Naive thymus-derived CD4-positive, alpha-beta T cell (primary cell): Measurements from ENCODE around the gene ABCB11. TPM values are rescaled to one million over a fixed set of nuclear protein-coding genes. Genes with fewer than 3 reads are reported as not detected.

Experiments
- ATAC-seq: fragments of 150-1000 bp; cut with Tn5 transposase; 2 replicates; pipeline ENCODE4 v1.10.0; 2021; ENCODE audit warnings: mild to moderate bottlenecking, moderate library complexity
- CTCF ChIA-PET: fragments of 350-600 bp; sonication (Branson Sonifier 250); formaldehyde crosslinking; loops from one replicate; lab custom pipeline; 2021; ENCODE audit warnings: antibody characterized with exemption; lab: Charles Lee
- POLR2A ChIA-PET: fragments of 350-600 bp; sonication (Branson Sonifier 250); formaldehyde crosslinking; loops from one replicate; lab custom pipeline; 2021; ENCODE audit warnings: antibody characterized with exemption, inconsistent platforms; lab: Charles Lee
- DNase-seq, 9 donors: peaks; one replicate each; pipeline versions ENCODE4 v3.0.0 to v3.0.0-alpha.2; 2020 to 2022; ENCODE audit warnings: mixed read lengths in 1 of 9
- H3K27ac ChIP-seq: one replicate; pipeline ENCODE4 v1.7.0; 2013; ENCODE audit warnings: mild to moderate bottlenecking, low read depth, low read length, moderate library complexity
- H3K27me3 ChIP-seq, 2 donors: one replicate each; pipeline ENCODE4 v1.7.0; 2013; ENCODE audit warnings: low read length in 2 of 2, mild to moderate bottlenecking in 2 of 2, moderate library complexity in 2 of 2; ENCODE audit not compliant: control insufficient read depth in 2 of 2, insufficient read depth in 2 of 2
- H3K36me3 ChIP-seq, 3 experiments: 1 replicate in 2 of 3; 2 replicates in 1 of 3; pipeline ENCODE4 v1.7.0; 2013; ENCODE audit warnings: low read length in 3 of 3, mild to moderate bottlenecking in 3 of 3, moderate library complexity in 1 of 3; ENCODE audit not compliant: insufficient read depth in 3 of 3, control insufficient read depth in 2 of 3
- H3K4me1 ChIP-seq, 2 donors: one replicate each; pipeline ENCODE4 v1.7.0; 2013; ENCODE audit warnings: low read length in 2 of 2, mild to moderate bottlenecking in 2 of 2, moderate library complexity in 1 of 2; ENCODE audit not compliant: control insufficient read depth in 2 of 2, insufficient read depth in 2 of 2
- H3K4me3 ChIP-seq: 2 replicates; pipeline ENCODE4 v1.7.0; 2013; ENCODE audit warnings: mild to moderate bottlenecking, low read length
- H3K9me3 ChIP-seq, 3 experiments: 1 replicate in 2 of 3; 2 replicates in 1 of 3; pipeline ENCODE4 v1.7.0; 2013; ENCODE audit warnings: low read length in 3 of 3; ENCODE audit not compliant: control insufficient read depth in 2 of 3
- H3K27ac Mint-ChIP-seq, 9 donors: one replicate each; pipeline ENCODE4 v1.8.0; 2020 to 2022; ENCODE audit warnings: mixed read lengths in 9 of 9, mild to moderate bottlenecking in 8 of 9, moderate library complexity in 5 of 9, inconsistent platforms in 2 of 9
- H3K27me3 Mint-ChIP-seq, 5 donors: one replicate each; pipeline ENCODE4 v1.8.0; 2021 to 2022; ENCODE audit warnings: mixed read lengths in 5 of 5, mild to moderate bottlenecking in 1 of 5
- H3K36me3 Mint-ChIP-seq, 5 donors: one replicate each; pipeline ENCODE4 v1.8.0; 2020 to 2022; ENCODE audit warnings: mixed read lengths in 5 of 5, mild to moderate bottlenecking in 3 of 5, inconsistent platforms in 1 of 5
- H3K4me1 Mint-ChIP-seq, 7 donors: one replicate each; pipeline ENCODE4 v1.8.0; 2020 to 2022; ENCODE audit warnings: mixed read lengths in 7 of 7, mild to moderate bottlenecking in 3 of 7, inconsistent platforms in 1 of 7
- H3K4me3 Mint-ChIP-seq, 10 donors: one replicate each; pipeline ENCODE4 v1.8.0; 2020 to 2022; ENCODE audit warnings: mild to moderate bottlenecking in 10 of 10, mixed read lengths in 10 of 10, moderate library complexity in 6 of 10, inconsistent platforms in 2 of 10
- H3K9me3 Mint-ChIP-seq, 11 donors: one replicate each; pipeline ENCODE4 v1.8.0; 2020 to 2022; ENCODE audit warnings: mixed read lengths in 11 of 11, mild to moderate bottlenecking in 4 of 11, inconsistent platforms in 1 of 11, moderate library complexity in 1 of 11
- intact Hi-C, 2 donors: fragments of 100-400 bp; cut with micrococcal nuclease; formaldehyde crosslinking; loops; one replicate each; pipeline ENCODE4 v1.15.1; 2023
- polyA plus RNA-seq, 2 donors: library from polyadenylated mRNA; unstranded; fragments of 300-500 nt; fragmentation: Illumina TruSeq; gene quantifications; one replicate each; pipeline ENCODE4 v1.2.3, GENCODE V29; 2021
- total RNA-seq, 6 experiments: library from RNA in 5 of 6; stranded (reverse) in 5 of 6; gene quantifications; 1 replicate in 5 of 6; 2 replicates in 1 of 6; pipeline ENCODE4 v1.2.3 and lab custom pipeline; 2021 to 2026

The ABCB11 gene
- total and polyA plus RNA-seq, 7 experiments from 2014 or later: not detected

GRCh38 chr2:169011698-169012097 lies 19.4 kb downstream of the ABCB11 start:
- H3K9me3 ChIP-seq: no peaks in the 10 kb centered on the region
- no peaks in the 10 kb centered on the region for H3K27me3 ChIP-seq
- CTCF ChIA-PET: no interaction called here
- peaks cover 0 to 10% (median 4%) of the 10 kb centered on the region in 5 donors for H3K27me3 Mint-ChIP-seq
- no peaks in the 10 kb centered on the region for H3K4me1 ChIP-seq
- peaks cover 0 to 14% (median 9%) of the 10 kb centered on the region in 7 donors for H3K4me1 Mint-ChIP-seq
- POLR2A ChIA-PET: no interaction called here
- DNase-seq (no peak), ATAC-seq (no peak)
- H3K36me3 ChIP-seq: no peaks in the 10 kb centered on the region
- no peak overlapping the region for H3K27ac ChIP-seq
- peaks cover 0 to 4% (median 0%) of the 10 kb centered on the region in 5 donors for H3K36me3 Mint-ChIP-seq
- intact Hi-C loops: no loop called here
- H3K4me3 Mint-ChIP-seq: no peak overlapping the region
- no peak overlapping the region for H3K27ac Mint-ChIP-seq
- H3K9me3 Mint-ChIP-seq: peaks cover 0 to 4% (median 0%) of the 10 kb centered on the region in 11 donors
- H3K4me3 ChIP-seq: no peak overlapping the region

- Histone ChIP-seq H3K36me3 (no peaks in the 10 kb centered on the region), H3K9me3 (no peaks in the 10 kb centered on the region), H3K27ac (no peak overlapping the region), H3K27me3 (no peaks in the 10 kb centered on the region), H3K4me3 (no peak overlapping the region), H3K4me1 (no peaks in the 10 kb centered on the region)
- no peak for ATAC-seq
- Mint-ChIP-seq H3K36me3 (no peaks in the 10 kb centered on the region), H3K9me3 (peaks cover 0 to 5% (median 0%) of the 10 kb centered on the region in 11 donors), H3K4me1 (peaks cover 0 to 13% (median 7%) of the 10 kb centered on the region in 7 donors), H3K27me3 (peaks cover 0 to 8% (median 1%) of the 10 kb centered on the region in 5 donors), H3K27ac (no peak overlapping the region), H3K4me3 (no peak overlapping the region)
- no peak for DNase-seq
- CTCF ChIA-PET: no interaction called here
- POLR2A ChIA-PET: no interaction called here
- intact Hi-C loops: no loop called here
Measured at GRCh38 chr2:169010633-169011460, 20.3 kb downstream of the ABCB11 start.

GRCh38 chr2:169009865-169010579 lies 21.1 kb downstream of the ABCB11 start:
- POLR2A ChIA-PET: no interaction called here
- H3K36me3 Mint-ChIP-seq: no peaks in the 10 kb centered on the region
- H3K9me3 ChIP-seq: no peaks in the 10 kb centered on the region
- H3K4me1 ChIP-seq: no peaks in the 10 kb centered on the region
- H3K9me3 Mint-ChIP-seq: peaks cover 0 to 5% (median 0%) of the 10 kb centered on the region in 11 donors
- ATAC-seq (no peak), DNase-seq (no peak)
- H3K27ac Mint-ChIP-seq: no peak overlapping the region
- intact Hi-C loops: no loop called here
- H3K4me1 Mint-ChIP-seq: peaks cover 0 to 13% (median 7%) of the 10 kb centered on the region in 7 donors
- H3K27ac ChIP-seq: no peak overlapping the region
- no peaks in the 10 kb centered on the region for H3K36me3 ChIP-seq
- H3K27me3 ChIP-seq: no peaks in the 10 kb centered on the region
- no peak overlapping the region for H3K4me3 ChIP-seq
- H3K4me3 Mint-ChIP-seq: no peak overlapping the region
- peaks cover 0 to 5% (median 0%) of the 10 kb centered on the region in 5 donors for H3K27me3 Mint-ChIP-seq
- CTCF ChIA-PET: no interaction called here

GRCh38 chr2:169007941-169008340 lies 23.2 kb downstream of the ABCB11 start:
- Mint-ChIP-seq H3K4me1 (peaks cover 0 to 13% (median 9%) of the 10 kb centered on the region in 7 donors), H3K4me3 (no peak overlapping the region), H3K9me3 (peaks cover 0 to 2% (median 0%) of the 10 kb centered on the region in 11 donors), H3K36me3 (no peaks in the 10 kb centered on the region), H3K27me3 (peaks cover 0 to 8% (median 4%) of the 10 kb centered on the region in 5 donors), H3K27ac (no peak overlapping the region)
- Histone ChIP-seq H3K36me3 (no peaks in the 10 kb centered on the region), H3K27me3 (no peaks in the 10 kb centered on the region), H3K4me3 (no peak overlapping the region), H3K9me3 (no peaks in the 10 kb centered on the region), H3K27ac (no peak overlapping the region), H3K4me1 (no peaks in the 10 kb centered on the region)
- CTCF ChIA-PET: no interaction called here
- POLR2A ChIA-PET: no interaction called here
- DNase-seq (no peak), ATAC-seq (no peak)
- intact Hi-C loops: no loop called here

- POLR2A ChIA-PET: no interaction called here
Measured at GRCh38 chr2:169007356-169007755, 23.8 kb downstream of the ABCB11 start.

GRCh38 chr2:169006665-169007064 lies 24.5 kb downstream of the ABCB11 start:
- Histone ChIP-seq H3K9me3 (no peaks in the 10 kb centered on the region), H3K36me3 (no peaks in the 10 kb centered on the region), H3K27me3 (no peaks in the 10 kb centered on the region), H3K27ac (no peak overlapping the region), H3K4me3 (no peak overlapping the region), H3K4me1 (no peaks in the 10 kb centered on the region)
- Mint-ChIP-seq H3K4me3 (no peak overlapping the region), H3K27ac (no peak overlapping the region), H3K4me1 (peaks cover 0 to 13% (median 9%) of the 10 kb centered on the region in 7 donors), H3K36me3 (peaks cover 0 to 4% (median 0%) of the 10 kb centered on the region in 5 donors), H3K9me3 (peaks cover 0 to 2% (median 0%) of the 10 kb centered on the region in 11 donors), H3K27me3 (peaks cover 0 to 8% (median 4%) of the 10 kb centered on the region in 5 donors)
- ATAC-seq: no peak
- ChIA-PET CTCF (no interaction called here), POLR2A (no interaction called here)
- intact Hi-C loops: no loop called here
- no peak for DNase-seq

More at GRCh38 chr2:169007356-169007755, 23.8 kb downstream of the ABCB11 start:
- CTCF ChIA-PET: no interaction called here
- H3K4me1 ChIP-seq: no peaks in the 10 kb centered on the region
- DNase-seq: no peak
- no peak overlapping the region for H3K4me3 ChIP-seq
- intact Hi-C loops: no loop called here
- no peaks in the 10 kb centered on the region for H3K36me3 ChIP-seq
- ATAC-seq: no peak
- Mint-ChIP-seq H3K27ac (no peak overlapping the region), H3K4me3 (no peak overlapping the region), H3K27me3 (peaks cover 0 to 8% (median 4%) of the 10 kb centered on the region in 5 donors), H3K9me3 (peaks cover 0 to 2% (median 0%) of the 10 kb centered on the region in 11 donors), H3K36me3 (peaks cover 0 to 4% (median 0%) of the 10 kb centered on the region in 5 donors), H3K4me1 (peaks cover 0 to 13% (median 9%) of the 10 kb centered on the region in 7 donors)
- H3K9me3 ChIP-seq: no peaks in the 10 kb centered on the region
- H3K27ac ChIP-seq: no peak overlapping the region
- H3K27me3 ChIP-seq: no peaks in the 10 kb centered on the region
